ENCODE measurements around the gene PCSK1. TPM values are rescaled to one million over a fixed set of nuclear protein-coding genes. Genes with fewer than 3 reads are reported as not detected.

PCSK1 gene
- total RNA-seq, 3 donors from 2014 or later: 1.5 to 4.4 (median 3.7) TPM

- H3K9me3 ChIP-seq: no peaks in the 10 kb centered on the region
- no peak for DNase-seq
- H3K4me3 ChIP-seq: no peak overlapping the region
- intact Hi-C loops (cut with DNase I, micrococcal nuclease): no loop called here
- no peaks in the 10 kb centered on the region for H3K4me1 ChIP-seq (ENCODE audit: low read depth)
- TF ChIP-seq CTCF (IDR thresholded peaks at IDR 0.05): no peak
- ATAC-seq: no peak
- H3K36me3 ChIP-seq (ENCODE audit: low read depth): no peaks in the 10 kb centered on the region
Measured at GRCh38 chr5:96342581-96342980, 90.5 kb downstream of the PCSK1 start.

Other genes starting within 250 kb of the PCSK1 start
- 100 to 1,000 TPM; 348 to 433 (median 372) TPM for gene CAST, start 229.1 kb upstream of the PCSK1 start, total RNA-seq